Hematopoietic multipotent progenitor cell treated with erythropoietin and hydrocortisone succinate and interleukin-3 and kit ligand, for 8 days (in vitro differentiated cells): Measurements from ENCODE around the gene SLC39A1.

Source experiments
- DNase-seq: peaks from one replicate; pipeline ENCODE4 v3.0.0-alpha.2; 2015

Gene SLC39A1

GRCh38 chr1:153945795-153946621, 17.3 kb downstream of the SLC39A1 start:
- peak; percentile 74 for DNase-seq

- DNase-seq, result peak; percentile 63
Observed at GRCh38 chr1:153945131-153945794, 18.1 kb downstream of the SLC39A1 start.

GRCh38 chr1:153944827-153945117, 18.6 kb downstream of the SLC39A1 start:
- no peak for DNase-seq

- DNase-seq, result peak; percentile 40
Observed at GRCh38 chr1:153944005-153944826, 19.1 kb downstream of the SLC39A1 start.

GRCh38 chr1:153942766-153943549, 20.4 kb downstream of the SLC39A1 start:
- DNase-seq, result no peak

- no peak for DNase-seq
Observed at GRCh38 chr1:153941826-153942725, 21.3 kb downstream of the SLC39A1 start.

GRCh38 chr1:153940756-153941155, 22.6 kb downstream of the SLC39A1 start:
- DNase-seq, result no peak

GRCh38 chr1:153939476-153939875, 23.9 kb downstream of the SLC39A1 start:
- DNase-seq, result no peak

GRCh38 chr1:153938996-153939395, 24.3 kb downstream of the SLC39A1 start:
- no peak for DNase-seq

GRCh38 chr1:153937331-153937730, 26.0 kb downstream of the SLC39A1 start:
- DNase-seq, result no peak

- no peak for DNase-seq
Observed at GRCh38 chr1:153936011-153936802, 27.1 kb downstream of the SLC39A1 start.

- DNase-seq, result no peak
Observed at GRCh38 chr1:153934746-153935145, 28.6 kb downstream of the SLC39A1 start.

- DNase-seq, result no peak
Observed at GRCh38 chr1:153933955-153934354, 29.4 kb downstream of the SLC39A1 start.

- no peak for DNase-seq
Observed at GRCh38 chr1:153933430-153933829, 29.9 kb downstream of the SLC39A1 start.

GRCh38 chr1:153932156-153933131, 30.9 kb downstream of the SLC39A1 start:
- no peak for DNase-seq

GRCh38 chr1:153929981-153930948, 33.1 kb downstream of the SLC39A1 start:
- DNase-seq, result no peak

GRCh38 chr1:153929426-153929825, 33.9 kb downstream of the SLC39A1 start:
- no peak for DNase-seq

GRCh38 chr1:153928791-153929341, 34.5 kb downstream of the SLC39A1 start:
- DNase-seq, result no peak
